GM13977 (cell line): ENCODE data around the gene ATG9A.

Source experiments
- DNase-seq: peaks from one replicate; pipeline ENCODE4 v3.0.0; 2012; ENCODE audit warnings: low spot score
- CTCF ChIP-seq: IDR thresholded peaks from 2 replicates; pipeline ENCODE4 v1.5.1; 2012; ENCODE audit warnings: mild to moderate bottlenecking, control low read depth; ENCODE audit not compliant: insufficient read depth; ENCODE audit errors: extremely low read depth, missing control alignments
- in situ Hi-C: fragments of 300-500 bp; cut with MboI; formaldehyde crosslinking; loops from one replicate; pipeline ENCODE4 v1.12.0; 2022; ENCODE audit warnings: low sequenced_read_pairs, low pct_unique_long_range_greater_than_20kb, mixed read lengths, inconsistent platforms; ENCODE audit not compliant: unreplicated experiment

The ATG9A gene

GRCh38 chr2:219230059-219230540 lies 664 bp upstream of the ATG9A start:
- no peak for TF ChIP-seq CTCF
- peak; percentile 53 for DNase-seq
- in situ Hi-C loops = no loop called here

GRCh38 chr2:219228911-219229304 lies 528 bp downstream of the ATG9A start:
- DNase-seq = no peak
- in situ Hi-C loops = no loop called here
- TF ChIP-seq CTCF = no peak

GRCh38 chr2:219228041-219228910 lies 1.2 kb downstream of the ATG9A start:
- in situ Hi-C loops = no loop called here
- TF ChIP-seq CTCF = no peak
- DNase-seq = no peak

- no peak for DNase-seq
- in situ Hi-C loops = no loop called here
- no peak for TF ChIP-seq CTCF
Measured at GRCh38 chr2:219225350-219225749, 4.1 kb downstream of the ATG9A start.

GRCh38 chr2:219223831-219224610 lies 5.4 kb downstream of the ATG9A start:
- in situ Hi-C loops = no loop called here
- no peak for DNase-seq
- TF ChIP-seq CTCF = no peak

GRCh38 chr2:219221957-219222518 lies 7.4 kb downstream of the ATG9A start:
- DNase-seq = no peak
- no peak for TF ChIP-seq CTCF
- in situ Hi-C loops = no loop called here
